ENCODE results near the gene PDGFA.

PDGFA gene

DNA sequence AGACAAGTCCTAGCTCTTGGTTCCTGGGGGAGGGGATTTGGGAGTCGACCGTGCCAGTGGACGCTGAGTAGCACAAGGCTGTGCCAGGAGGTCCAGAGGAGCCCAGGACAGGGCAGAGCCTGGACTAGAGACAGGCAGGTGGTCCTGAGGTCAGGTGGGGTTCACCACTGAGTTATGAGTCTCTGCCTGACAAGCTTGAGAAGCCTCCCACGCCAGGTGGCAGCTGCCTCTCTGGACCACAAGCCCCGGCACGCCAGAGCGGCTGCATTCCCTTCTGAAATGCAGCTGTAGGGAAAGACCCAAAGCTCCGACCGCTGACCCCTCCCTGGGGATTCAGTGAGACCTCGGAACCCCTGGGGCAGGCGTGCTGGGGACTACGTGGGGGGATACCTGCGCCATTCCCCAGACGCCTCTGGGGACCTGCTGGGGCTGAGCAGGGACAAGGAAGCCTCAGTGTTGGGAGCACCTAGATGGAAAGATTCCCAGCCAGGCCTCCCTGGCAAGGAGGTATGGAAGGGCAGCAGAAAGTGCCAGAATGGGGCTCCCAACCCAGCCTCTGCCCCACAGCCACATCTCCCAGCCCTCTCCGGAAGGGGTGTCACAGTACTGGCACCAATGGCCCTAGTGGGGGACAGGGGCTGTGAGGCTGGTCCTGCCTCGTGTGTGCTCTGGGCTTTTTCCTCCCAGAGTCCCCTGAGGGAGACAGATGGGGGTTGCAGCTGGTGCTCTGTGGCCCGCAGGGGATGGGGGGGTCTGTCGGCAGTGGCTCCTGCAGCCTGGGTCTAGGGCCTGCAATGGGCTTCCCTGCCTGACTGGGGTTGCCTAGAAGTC is 29.0 kb downstream of the PDGFA start:
- DNase-seq (ENCODE audit: low read depth), result no peak
- no peak overlapping the region for H3K4me3 ChIP-seq (ENCODE audit: low read length)
- H3K36me3 ChIP-seq (ENCODE audit: control insufficient read depth, insufficient read depth, low read length, severe bottlenecking), result no peaks in the 10 kb centered on the region
- H3K9ac ChIP-seq (ENCODE audit: low read length), result no peak overlapping the region
- no peaks in the 10 kb centered on the region for H3K4me1 ChIP-seq (ENCODE audit: control insufficient read depth, insufficient read depth, low read length)
- H3K9me3 ChIP-seq (ENCODE audit: control insufficient read depth, low read length), result peaks cover 3% of the 10 kb centered on the region
- peaks cover 34% of the 10 kb centered on the region for H3K27me3 ChIP-seq (replicated peaks; ENCODE audit: control insufficient read depth, insufficient read depth, low read length)

GRCh38 chr7:489876-490275 is 29.8 kb downstream of the PDGFA start:
- Histone ChIP-seq H3K4me3 (ENCODE audit: low read length) (no peak overlapping the region), H3K27me3 (replicated peaks; ENCODE audit: control insufficient read depth, insufficient read depth, low read length) (peaks cover 40% of the 10 kb centered on the region), H3K9me3 (ENCODE audit: control insufficient read depth, low read length) (peaks cover 3% of the 10 kb centered on the region), H3K9ac (ENCODE audit: low read length) (no peak overlapping the region), H3K36me3 (ENCODE audit: control insufficient read depth, insufficient read depth, low read length, severe bottlenecking) (no peaks in the 10 kb centered on the region), H3K4me1 (ENCODE audit: control insufficient read depth, insufficient read depth, low read length) (no peaks in the 10 kb centered on the region)
- no peak for DNase-seq (ENCODE audit: low read depth)

GRCh38 chr7:486216-486743 is 33.4 kb downstream of the PDGFA start:
- Histone ChIP-seq H3K4me1 (ENCODE audit: control insufficient read depth, insufficient read depth, low read length) (no peaks in the 10 kb centered on the region), H3K27me3 (replicated peaks; ENCODE audit: control insufficient read depth, insufficient read depth, low read length) (peaks cover 63% of the 10 kb centered on the region), H3K9ac (ENCODE audit: low read length) (no peak overlapping the region), H3K4me3 (ENCODE audit: low read length) (no peak overlapping the region), H3K9me3 (ENCODE audit: control insufficient read depth, low read length) (peaks cover 6% of the 10 kb centered on the region), H3K36me3 (ENCODE audit: control insufficient read depth, insufficient read depth, low read length, severe bottlenecking) (no peaks in the 10 kb centered on the region)
- DNase-seq (ENCODE audit: low read depth), result no peak

GRCh38 chr7:485188-486081 is 34.2 kb downstream of the PDGFA start:
- Histone ChIP-seq H3K36me3 (ENCODE audit: control insufficient read depth, insufficient read depth, low read length, severe bottlenecking) (no peaks in the 10 kb centered on the region), H3K27me3 (replicated peaks; ENCODE audit: control insufficient read depth, insufficient read depth, low read length) (peaks cover 66% of the 10 kb centered on the region), H3K4me1 (ENCODE audit: control insufficient read depth, insufficient read depth, low read length) (no peaks in the 10 kb centered on the region), H3K9me3 (ENCODE audit: control insufficient read depth, low read length) (peaks cover 6% of the 10 kb centered on the region), H3K9ac (ENCODE audit: low read length) (no peak overlapping the region), H3K4me3 (ENCODE audit: low read length) (no peak overlapping the region)
- no peak for DNase-seq (ENCODE audit: low read depth)

DNA sequence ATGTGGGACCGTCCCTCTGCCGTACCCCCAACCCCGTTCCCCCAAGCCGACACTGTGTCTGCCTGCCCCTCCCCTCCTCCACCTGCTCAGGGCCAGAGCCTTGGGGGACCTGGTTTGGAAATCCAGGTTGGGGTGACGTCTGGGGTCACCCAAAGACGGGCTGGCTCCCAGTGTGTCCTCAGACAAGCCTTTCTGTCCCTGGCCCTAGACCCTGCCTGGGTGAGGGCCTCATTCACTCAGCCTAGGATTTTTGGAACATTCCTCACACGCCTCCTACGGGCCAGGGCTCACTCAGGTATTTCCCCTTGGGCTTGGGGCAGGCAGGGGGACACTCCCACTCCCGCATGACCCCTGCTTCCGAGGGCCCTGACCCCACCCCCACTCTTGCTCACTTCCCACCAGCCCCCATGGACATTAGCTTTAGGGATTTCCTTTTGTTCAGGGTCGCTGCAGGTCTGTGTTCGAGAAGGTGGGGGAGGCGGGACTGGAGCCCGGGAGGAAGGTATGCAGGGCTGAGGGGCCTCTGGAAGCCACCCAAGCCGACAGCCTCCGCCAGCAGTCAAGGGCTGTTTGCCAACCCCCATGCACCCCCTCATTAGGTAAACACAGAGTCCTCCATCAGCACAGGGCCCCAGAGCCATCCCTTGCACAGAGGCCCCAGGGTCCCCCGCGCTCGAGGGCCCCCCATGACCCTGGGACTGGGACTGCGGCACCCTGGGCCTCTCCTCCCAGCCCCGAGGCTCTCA is 35.1 kb downstream of the PDGFA start:
- no peak overlapping the region for H3K4me3 ChIP-seq (ENCODE audit: low read length)
- DNase-seq (ENCODE audit: low read depth), result no peak

DNA sequence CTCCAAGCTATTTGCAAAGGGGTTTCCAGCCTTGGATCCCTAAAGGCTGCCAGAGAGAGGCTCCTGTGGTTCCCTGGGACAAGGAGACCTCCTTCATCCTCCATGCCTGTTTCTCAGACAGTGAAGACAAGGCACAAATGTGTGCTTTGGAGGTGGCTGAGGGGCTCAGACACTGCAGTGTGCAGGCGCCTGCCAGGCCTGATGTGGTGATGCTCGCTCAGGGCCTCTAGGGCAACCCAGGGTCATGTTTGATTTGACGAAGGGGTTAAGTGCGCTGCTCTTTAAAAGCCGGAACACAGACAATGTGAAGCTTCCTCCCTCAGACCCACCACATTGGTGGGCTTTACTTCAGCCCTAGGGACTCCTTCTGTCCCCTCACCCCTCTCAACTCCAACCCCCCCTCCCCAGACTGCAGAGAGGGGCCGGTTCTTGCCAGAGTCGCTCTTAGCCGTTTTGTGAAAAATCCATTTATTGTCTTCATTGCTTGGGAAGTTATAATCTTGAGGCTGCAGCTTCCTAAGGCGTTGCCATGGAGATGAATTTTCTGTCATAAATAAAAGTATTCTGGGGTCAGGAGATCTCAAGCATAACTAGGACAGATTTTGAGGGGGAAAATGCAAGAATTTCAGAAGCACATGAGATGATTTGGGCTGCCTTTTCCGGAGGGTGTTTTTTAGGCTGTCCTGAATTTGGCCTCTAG is 35.8 kb downstream of the PDGFA start:
- Histone ChIP-seq H3K9ac (ENCODE audit: low read length) (no peak overlapping the region), H3K4me3 (ENCODE audit: low read length) (no peak overlapping the region), H3K27me3 (replicated peaks; ENCODE audit: control insufficient read depth, insufficient read depth, low read length) (peaks cover 71% of the 10 kb centered on the region), H3K36me3 (ENCODE audit: control insufficient read depth, insufficient read depth, low read length, severe bottlenecking) (no peaks in the 10 kb centered on the region), H3K9me3 (ENCODE audit: control insufficient read depth, low read length) (peaks cover 6% of the 10 kb centered on the region), H3K4me1 (ENCODE audit: control insufficient read depth, insufficient read depth, low read length) (no peaks in the 10 kb centered on the region)
- no peak for DNase-seq (ENCODE audit: low read depth)

More for the DNA sequence above, 35.1 kb downstream of the PDGFA start:
- peaks cover 66% of the 10 kb centered on the region for H3K27me3 ChIP-seq (replicated peaks; ENCODE audit: control insufficient read depth, insufficient read depth, low read length)
- H3K4me1 ChIP-seq (ENCODE audit: control insufficient read depth, insufficient read depth, low read length), result no peaks in the 10 kb centered on the region
- no peaks in the 10 kb centered on the region for H3K36me3 ChIP-seq (ENCODE audit: control insufficient read depth, insufficient read depth, low read length, severe bottlenecking)
- peaks cover 6% of the 10 kb centered on the region for H3K9me3 ChIP-seq (ENCODE audit: control insufficient read depth, low read length)
- H3K9ac ChIP-seq (ENCODE audit: low read length), result no peak overlapping the region

DNA sequence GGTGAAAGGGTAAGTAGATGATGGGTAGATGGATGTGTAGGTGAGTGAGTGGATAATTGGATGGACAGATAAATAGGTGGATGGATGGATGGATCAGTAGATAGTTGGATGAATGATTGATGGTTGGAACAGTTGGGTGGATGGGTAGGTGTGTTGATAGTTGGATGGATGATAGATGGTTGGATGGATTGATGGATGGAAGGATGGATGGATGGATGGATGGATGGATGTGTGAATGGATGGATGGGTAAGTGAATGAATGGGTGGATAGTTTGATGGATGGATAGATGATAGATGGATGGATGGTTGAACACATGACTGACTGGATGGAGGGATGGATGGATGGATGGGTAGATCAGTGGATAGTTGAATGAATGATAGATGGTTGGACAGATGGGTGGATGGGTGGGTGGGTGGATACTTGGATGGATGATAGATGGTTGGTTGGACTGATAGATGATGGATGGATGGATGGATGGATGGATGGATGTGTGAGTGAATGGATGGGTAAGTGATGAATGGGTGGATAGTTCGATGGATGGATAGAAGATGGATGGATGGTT is 37.0 kb downstream of the PDGFA start:
- no peak for DNase-seq (ENCODE audit: low read depth)
- Histone ChIP-seq H3K9me3 (ENCODE audit: control insufficient read depth, low read length) (peaks cover 6% of the 10 kb centered on the region), H3K9ac (ENCODE audit: low read length) (no peak overlapping the region), H3K36me3 (ENCODE audit: control insufficient read depth, insufficient read depth, low read length, severe bottlenecking) (no peaks in the 10 kb centered on the region), H3K27me3 (replicated peaks; ENCODE audit: control insufficient read depth, insufficient read depth, low read length) (peaks cover 75% of the 10 kb centered on the region), H3K4me1 (ENCODE audit: control insufficient read depth, insufficient read depth, low read length) (no peaks in the 10 kb centered on the region), H3K4me3 (ENCODE audit: low read length) (no peak overlapping the region)

- no peak for DNase-seq (ENCODE audit: low read depth)
- Histone ChIP-seq H3K4me3 (ENCODE audit: low read length) (no peak overlapping the region), H3K36me3 (ENCODE audit: control insufficient read depth, insufficient read depth, low read length, severe bottlenecking) (no peaks in the 10 kb centered on the region)
Observed at GRCh38 chr7:481219-481930, 38.3 kb downstream of the PDGFA start.

GRCh38 chr7:480531-481218 is 39.0 kb downstream of the PDGFA start:
- no peak overlapping the region for H3K9ac ChIP-seq (ENCODE audit: low read length)
- DNase-seq (ENCODE audit: low read depth), result no peak
- H3K9me3 ChIP-seq (ENCODE audit: control insufficient read depth, low read length), result peaks cover 3% of the 10 kb centered on the region
- no peak overlapping the region for H3K4me3 ChIP-seq (ENCODE audit: low read length)
- no peaks in the 10 kb centered on the region for H3K4me1 ChIP-seq (ENCODE audit: control insufficient read depth, insufficient read depth, low read length)
- H3K27me3 ChIP-seq (replicated peaks; ENCODE audit: control insufficient read depth, insufficient read depth, low read length), result peaks cover 59% of the 10 kb centered on the region
- no peaks in the 10 kb centered on the region for H3K36me3 ChIP-seq (ENCODE audit: control insufficient read depth, insufficient read depth, low read length, severe bottlenecking)

More at GRCh38 chr7:481219-481930, 38.3 kb downstream of the PDGFA start:
- peaks cover 65% of the 10 kb centered on the region for H3K27me3 ChIP-seq (replicated peaks; ENCODE audit: control insufficient read depth, insufficient read depth, low read length)
- peaks cover 3% of the 10 kb centered on the region for H3K9me3 ChIP-seq (ENCODE audit: control insufficient read depth, low read length)
- no peak overlapping the region for H3K9ac ChIP-seq (ENCODE audit: low read length)
- no peaks in the 10 kb centered on the region for H3K4me1 ChIP-seq (ENCODE audit: control insufficient read depth, insufficient read depth, low read length)
